HCT116 (cell line): ENCODE data around the gene CACNA1G.

ENCODE experiments used
- CTCF ChIP-seq, 3 experiments: fragments of 200-600 bp in 1 of 3; sonication (generic) in 1 of 3; IDR thresholded peaks in 2 of 3; conservative IDR thresholded peaks in 1 of 3; 2 replicates each; pipeline ENCODE4 v1.5.1; 2012 to 2017; ENCODE audit warnings: low read depth in 2 of 3, low read length in 2 of 3, antibody characterized with exemption in 1 of 3, borderline replicate concordance in 1 of 3, control low read depth in 1 of 3, mild to moderate bottlenecking in 1 of 3, mixed read lengths in 1 of 3, mixed run types in 1 of 3, moderate library complexity in 1 of 3; ENCODE audit not compliant: insufficient read depth in 1 of 3
- EZH2 ChIP-seq: fragments of 200-600 bp; sonication (generic); IDR thresholded peaks from 2 replicates; pipeline ENCODE4 v1.6.1; 2017; ENCODE audit warnings: antibody characterized with exemption, mixed run types
- MAX ChIP-seq: IDR thresholded peaks from 2 replicates; pipeline ENCODE4 v1.6.1; 2012
- POLR2A ChIP-seq: IDR thresholded peaks from 2 replicates; pipeline ENCODE4 v1.7.0; 2011; ENCODE audit warnings: borderline replicate concordance; ENCODE audit not compliant: insufficient read depth, insufficient read length; ENCODE audit errors: extremely low read depth
- POLR2AphosphoS5 ChIP-seq: IDR thresholded peaks from 2 replicates; pipeline ENCODE4 v1.6.1; 2011; ENCODE audit warnings: mild to moderate bottlenecking, low read depth, low read length, moderate library complexity
- RAD21 ChIP-seq: IDR thresholded peaks from 2 replicates; pipeline ENCODE4 v1.6.1; 2012; ENCODE audit warnings: low read depth, mild to moderate bottlenecking
- SP1 ChIP-seq: IDR thresholded peaks from 2 replicates; pipeline ENCODE4 v1.6.1; 2012; ENCODE audit warnings: low read depth
- TCF7L2 ChIP-seq: IDR thresholded peaks from 2 replicates; pipeline ENCODE4 v1.7.0; 2011; ENCODE audit warnings: borderline replicate concordance, inconsistent platforms; ENCODE audit not compliant: insufficient read depth, insufficient read length; ENCODE audit errors: extremely low read depth
- YY1 ChIP-seq: IDR thresholded peaks from 2 replicates; pipeline ENCODE4 v1.6.1; 2011; ENCODE audit warnings: low read length, low read depth, moderate library complexity, mild to moderate bottlenecking; ENCODE audit not compliant: insufficient replicate concordance; ENCODE audit errors: extremely low read depth

- no peak for TF ChIP-seq CTCF (IDR thresholded peaks at IDR 0.05 in 2 of 3, conservative IDR thresholded peaks at IDR 0.05 in 1 of 3; ENCODE audit: borderline replicate concordance in 1 of 3, insufficient read depth in 1 of 3, low read depth in 2 of 3, low read length in 2 of 3)
- no peak for TF ChIP-seq MAX
- no peak for TF ChIP-seq TCF7L2
- TF ChIP-seq POLR2A = no peak
- no peak for TF ChIP-seq RAD21
- TF ChIP-seq SP1 = no peak
- TF ChIP-seq YY1 = no peak
- no peak for TF ChIP-seq POLR2AphosphoS5
- no peak for TF ChIP-seq EZH2
These were observed 93.2 kb downstream of the CACNA1G start for GRCh38 chr17:50653738-50654137.
